Tracheal epithelial cell (primary cell): ENCODE data around the gene ARHGAP23. TPM values are rescaled to one million over a fixed set of nuclear protein-coding genes. Genes with fewer than 3 reads are reported as not detected.

ENCODE experiments used
- total RNA-seq: library from RNA; depleted of rRNA; stranded (reverse); fragments of >200 nt; gene quantifications from 2 replicates; pipeline ENCODE4 v1.2.1, GENCODE V29; 2014

The ARHGAP23 gene
- 21.9 and 40.7 TPM in 2 replicates for total RNA-seq

GRCh38 chr17:38428112-38428642 is at the start of gene ARHGAP23:
Gene ARHGAP23, plus strand, starts transcription at chr17:38428464. Its CDS starts 22 bp downstream, at chr17:38428486.

Other genes with a start within 250 kb of the ARHGAP23 start
- gene TBC1D3, start 235.9 kb upstream of the ARHGAP23 start, total RNA-seq = not detected in 2 replicates
- gene MRPL45, start 131.3 kb upstream of the ARHGAP23 start, total RNA-seq = 27.7 and 35.2 TPM in 2 replicates
- under 0.01 and 0.24 TPM in 2 replicates for gene GPR179, start 84.5 kb upstream of the ARHGAP23 start, total RNA-seq
- 26.5 and 31.3 TPM in 2 replicates for gene SOCS7, start 76.6 kb upstream of the ARHGAP23 start, total RNA-seq
- 0.24 and 1.7 TPM in 2 replicates for gene SRCIN1, start 177.5 kb downstream of the ARHGAP23 start, total RNA-seq
- 3.8 and 6.0 TPM in 2 replicates for gene EPOP, start 246.5 kb downstream of the ARHGAP23 start, total RNA-seq